GM21619 (cell line): Measurements from ENCODE around the gene MAGI2.

Experiments
- ATAC-seq: cut with Tn5 transposase; IDR thresholded peaks from one replicate; pipeline ENCODE4 v1.9.1; 2021; ENCODE audit not compliant: unreplicated experiment

The MAGI2 gene

DNA sequence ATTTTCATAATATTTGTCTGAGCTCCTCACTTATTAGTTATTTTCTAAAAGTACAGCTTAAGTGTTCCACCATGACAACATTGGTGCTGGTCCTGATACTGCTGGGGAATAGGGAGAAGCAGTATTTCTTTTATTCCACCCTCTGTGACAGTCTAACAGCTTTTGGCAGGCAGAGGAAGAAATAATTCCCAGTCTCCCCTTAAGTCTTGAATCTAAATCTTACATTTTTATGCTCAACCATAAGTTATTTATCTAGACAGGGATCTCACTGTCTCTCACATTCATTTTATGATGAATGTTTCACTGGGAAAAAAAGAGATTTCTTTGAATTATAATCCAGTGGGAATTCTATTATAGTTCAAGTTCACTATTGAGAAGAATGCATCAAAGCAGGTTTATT lies 71.5 kb downstream of the MAGI2 start:
- no peak for ATAC-seq

DNA sequence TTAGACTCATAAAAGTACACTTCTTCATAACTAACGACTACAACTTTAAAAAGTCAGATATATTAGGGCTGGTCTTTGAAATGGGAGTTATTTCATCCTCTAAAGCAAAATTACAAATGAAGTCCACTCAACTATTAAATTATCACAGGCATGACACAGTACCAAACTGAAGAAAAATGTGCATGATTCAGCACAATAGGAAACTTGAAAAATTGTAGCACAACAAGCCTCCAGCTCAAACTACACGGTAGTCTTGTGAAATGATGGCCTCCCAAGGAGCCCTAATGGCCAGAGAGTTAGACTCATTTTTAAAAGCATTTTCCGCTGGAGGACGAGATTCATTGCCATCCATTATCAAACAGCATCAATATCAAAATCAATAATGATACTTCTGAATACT lies 76.4 kb downstream of the MAGI2 start:
- no peak for ATAC-seq

DNA sequence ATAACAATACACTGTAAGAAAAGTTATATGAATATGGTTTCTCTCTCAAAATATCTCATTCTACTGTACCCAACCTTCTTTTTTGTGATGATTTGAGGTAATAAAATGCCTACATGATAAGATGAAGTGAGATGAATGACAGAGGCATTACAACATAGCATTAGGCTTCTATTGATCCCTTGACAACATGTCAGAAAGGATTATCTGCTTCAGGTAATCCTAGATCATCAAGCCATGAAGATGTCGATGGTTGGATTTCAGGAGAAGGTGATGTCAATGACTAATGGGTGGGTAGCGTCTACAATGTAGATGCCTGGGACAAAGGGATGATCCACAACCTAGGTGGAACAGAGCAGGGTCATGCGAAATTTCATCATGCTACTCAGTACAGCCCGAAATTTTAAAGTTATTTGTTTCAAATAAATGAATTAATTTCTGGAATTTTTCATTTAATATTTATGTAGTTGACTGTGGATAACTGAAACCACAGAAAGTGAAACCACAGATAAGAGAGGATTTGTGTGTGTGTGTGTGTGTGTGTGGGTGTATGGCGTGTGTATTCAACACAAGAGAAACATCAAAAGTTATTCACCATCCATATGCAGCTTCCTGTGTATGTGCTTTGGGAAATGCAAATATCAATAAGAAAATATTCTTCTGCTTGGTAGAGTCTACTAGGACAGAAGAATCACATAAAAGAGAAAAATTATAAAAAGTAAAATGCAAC lies 77.0 kb downstream of the MAGI2 start:
- no peak for ATAC-seq

DNA sequence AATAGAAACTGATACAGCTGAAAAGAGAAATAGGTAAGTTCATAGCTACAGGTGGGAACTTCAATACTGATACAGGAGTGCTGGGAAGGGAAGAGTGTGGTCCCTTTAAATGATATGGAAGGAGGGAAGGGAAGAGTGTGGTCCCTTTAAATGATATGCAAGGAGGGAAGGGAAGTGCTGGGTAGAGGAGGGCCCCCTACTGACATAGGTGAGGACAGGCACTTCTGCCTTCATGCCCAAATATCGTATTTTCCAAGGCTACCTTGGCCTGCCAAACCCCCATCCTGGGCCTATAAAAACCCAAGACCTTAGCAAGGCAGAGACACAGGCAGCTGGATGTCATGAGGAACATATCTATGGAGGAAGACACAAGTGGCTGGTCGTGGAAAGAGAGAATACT lies 92.3 kb downstream of the MAGI2 start:
- no peak for ATAC-seq

DNA sequence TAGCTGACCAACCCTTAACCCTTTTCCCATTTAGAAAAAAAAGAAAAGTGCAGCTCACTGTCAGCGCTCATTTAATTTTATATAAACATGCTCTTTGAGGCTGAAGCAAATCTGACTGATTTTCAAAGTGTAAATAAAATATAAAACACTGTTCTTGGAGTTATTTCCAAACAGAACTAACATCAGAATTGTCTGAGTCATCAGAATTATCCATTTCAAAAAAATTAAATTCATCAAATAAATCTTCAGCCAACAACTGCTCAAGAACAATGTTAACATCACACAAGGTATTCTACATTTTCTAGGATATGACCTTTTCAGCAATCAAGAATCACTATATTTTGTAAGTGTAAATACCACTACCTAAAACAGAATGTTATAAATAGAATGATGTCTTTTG lies 93.6 kb downstream of the MAGI2 start:
- no peak for ATAC-seq

DNA sequence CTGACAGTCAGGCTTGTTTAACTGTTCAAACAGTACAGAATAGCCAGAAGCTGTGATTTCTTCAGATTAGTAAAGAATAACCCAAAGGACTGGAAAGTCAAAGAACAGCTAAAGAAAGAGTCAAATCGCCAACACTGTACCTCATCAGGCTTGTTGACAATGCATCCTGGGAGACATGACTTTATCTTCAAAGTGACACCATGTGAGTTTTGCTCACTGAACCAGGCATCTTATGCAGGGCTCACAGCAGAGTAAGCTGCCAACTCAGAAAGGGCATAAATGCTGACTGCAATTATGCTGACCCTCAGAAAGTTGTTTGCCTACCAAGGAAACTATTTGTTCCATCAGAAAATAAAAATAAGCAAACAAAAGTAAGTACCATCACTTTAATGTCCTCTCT lies 96.4 kb downstream of the MAGI2 start:
- no peak for ATAC-seq

DNA sequence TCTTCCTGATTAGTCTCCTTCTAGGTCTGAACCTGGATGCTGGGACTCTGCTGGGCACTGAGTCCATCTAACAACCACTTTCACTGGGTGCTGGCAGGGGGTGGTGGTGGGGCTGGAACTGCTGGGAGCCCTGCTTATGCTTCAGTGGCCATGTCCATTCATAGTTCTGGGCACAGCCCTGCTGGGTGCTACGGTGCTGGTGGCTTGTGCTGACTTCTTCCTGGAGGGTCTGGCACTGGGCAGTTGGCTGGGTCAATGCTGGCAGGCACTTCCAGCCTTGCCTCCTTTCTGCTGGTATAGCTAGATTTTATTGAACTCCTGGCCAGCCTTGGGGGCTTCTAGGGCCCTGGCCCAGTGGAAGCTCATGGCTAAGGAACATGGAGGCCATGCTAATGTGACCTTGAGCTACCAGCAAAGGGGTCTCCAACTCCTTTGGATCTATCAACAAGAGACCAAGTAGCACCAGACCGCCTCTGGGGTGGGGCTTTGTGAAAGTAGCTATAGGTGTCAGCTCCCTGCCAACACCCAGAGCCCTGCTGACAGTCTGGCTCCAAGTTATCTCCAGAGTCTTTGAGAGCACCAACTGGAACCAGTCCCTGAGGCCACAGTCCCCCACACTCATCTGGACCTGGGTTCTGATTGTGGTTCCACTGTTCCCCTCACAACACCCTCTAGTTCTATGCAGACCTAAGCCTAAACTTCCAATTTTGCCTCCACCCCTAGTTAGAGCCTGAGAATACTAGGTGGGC lies 99.6 kb downstream of the MAGI2 start:
- no peak for ATAC-seq

DNA sequence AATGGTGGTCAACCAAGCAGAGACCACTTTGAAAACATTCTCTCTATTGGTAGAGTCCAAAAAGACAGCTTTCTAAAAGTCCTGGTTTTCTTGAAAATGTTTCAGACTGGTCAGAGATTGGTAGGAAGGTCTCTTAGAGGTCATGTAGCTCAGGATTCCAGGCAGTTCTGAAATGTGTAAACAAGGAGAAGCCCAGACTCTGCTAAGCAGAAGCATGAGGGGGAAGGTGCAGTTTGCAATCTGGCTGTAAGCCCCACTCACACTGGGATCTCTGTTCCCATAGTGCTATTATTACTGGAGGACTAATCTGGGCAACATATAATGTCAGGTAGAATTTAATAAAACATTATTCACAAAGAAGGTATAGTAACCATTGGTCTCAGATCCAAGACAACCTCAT lies 101.1 kb downstream of the MAGI2 start:
- ATAC-seq, result no peak

DNA sequence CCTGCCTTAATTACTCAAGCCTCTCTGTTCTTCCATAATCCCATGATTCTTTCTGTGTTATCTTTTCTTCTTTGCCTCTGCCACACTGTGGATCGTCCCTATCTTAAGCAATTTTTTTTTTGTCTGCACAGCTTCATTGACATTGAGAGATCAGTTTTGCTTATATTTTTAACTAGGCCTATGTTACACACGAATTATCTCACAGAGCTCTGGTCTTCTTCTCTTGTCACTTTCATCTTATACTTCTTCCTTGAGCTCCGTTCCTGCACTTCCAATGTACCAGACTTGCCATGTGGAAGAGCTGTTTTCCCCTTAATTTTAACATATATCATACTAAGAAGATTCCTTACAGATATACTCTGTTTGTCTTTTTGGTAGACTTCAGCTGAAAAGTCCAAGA lies 106.1 kb downstream of the MAGI2 start:
- ATAC-seq, result no peak

DNA sequence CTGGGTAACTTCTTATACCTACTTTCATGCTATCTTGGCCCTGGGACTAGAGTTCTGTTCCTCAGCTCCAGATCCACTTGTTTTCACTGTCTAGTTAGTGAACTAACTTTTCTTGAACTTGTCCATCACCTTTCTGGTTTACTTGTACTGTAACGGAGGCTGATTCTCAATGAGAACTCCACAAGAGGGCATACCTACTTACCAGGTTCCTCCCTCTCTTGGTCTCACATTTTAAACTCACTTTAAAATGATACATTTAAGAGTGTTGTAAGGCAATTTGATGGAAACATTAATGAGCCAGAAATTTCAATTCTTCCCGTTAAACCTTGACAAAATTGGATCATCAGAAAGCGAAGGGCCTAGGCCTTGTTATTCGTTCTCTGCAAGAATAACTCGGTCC lies 111.6 kb downstream of the MAGI2 start:
- no peak for ATAC-seq

DNA sequence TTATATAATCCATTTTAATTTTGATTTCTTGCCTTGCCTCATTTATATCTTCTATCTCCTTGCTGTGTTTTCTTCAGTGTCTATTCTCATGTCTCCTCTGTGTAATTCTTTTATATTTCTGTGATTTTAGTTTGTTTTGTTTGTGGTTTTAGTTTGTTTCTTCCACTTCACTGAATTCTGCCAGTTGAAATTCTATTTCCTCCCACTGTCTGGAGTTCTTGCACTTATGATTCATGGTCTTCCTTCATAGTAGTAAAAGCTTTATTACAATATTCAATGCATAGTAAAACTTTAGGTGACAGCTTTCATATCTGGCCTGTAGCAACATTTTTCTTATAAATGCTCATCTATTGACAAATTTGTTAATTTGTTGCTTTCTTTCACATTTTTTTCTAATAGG lies 113.3 kb downstream of the MAGI2 start:
- ATAC-seq, result no peak

DNA sequence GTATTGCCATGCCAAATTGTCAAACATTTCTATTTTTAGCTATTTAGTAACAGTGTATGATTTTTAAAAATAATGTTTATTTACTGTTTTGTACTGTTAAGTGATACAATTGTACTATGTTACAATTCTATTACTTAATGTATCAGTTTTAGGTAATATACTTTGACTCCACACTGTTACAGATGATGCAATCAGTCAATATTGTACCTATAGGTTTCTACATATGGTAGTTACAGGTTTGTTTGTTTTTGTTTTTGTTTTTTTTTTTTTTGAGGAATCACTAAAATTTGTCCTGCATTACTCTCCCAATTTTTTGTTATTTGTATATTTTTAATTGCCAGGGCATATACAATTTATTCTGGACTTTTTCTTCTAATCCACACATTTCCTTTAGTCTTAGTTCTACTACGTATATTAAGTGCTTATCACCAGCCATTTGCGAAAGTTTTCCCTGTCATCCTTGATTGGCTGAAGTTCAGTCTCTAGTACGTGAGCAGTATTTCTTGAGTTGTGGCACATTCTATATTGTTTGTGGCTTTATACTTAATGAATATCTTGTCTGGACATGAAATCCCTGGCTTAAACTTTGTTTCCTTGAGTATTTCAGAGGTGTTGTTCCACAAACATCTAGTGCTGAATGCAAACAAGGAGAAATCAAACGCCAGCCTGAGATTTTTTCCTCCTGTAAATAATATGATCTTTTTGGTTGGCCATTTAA lies 114.1 kb downstream of the MAGI2 start:
- ATAC-seq, result no peak

DNA sequence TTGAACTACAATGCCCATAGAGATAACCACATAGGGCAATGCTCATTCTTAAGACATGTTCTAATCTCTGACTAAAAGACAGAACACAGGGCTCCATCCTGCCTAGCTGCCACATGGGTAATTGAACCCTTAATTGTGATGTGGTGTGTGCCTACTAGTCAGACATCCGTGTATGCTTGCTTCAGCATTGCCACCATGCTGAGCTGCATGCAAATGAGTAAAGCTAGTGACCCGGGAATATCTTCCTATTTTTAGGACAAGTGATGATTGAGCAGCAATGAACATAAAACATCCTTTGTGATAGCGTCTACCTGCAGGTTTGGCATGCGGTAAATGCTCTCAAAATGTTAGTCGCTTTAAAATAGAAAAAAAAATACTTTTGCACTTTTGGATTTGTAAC lies 115.8 kb downstream of the MAGI2 start:
- no peak for ATAC-seq

DNA sequence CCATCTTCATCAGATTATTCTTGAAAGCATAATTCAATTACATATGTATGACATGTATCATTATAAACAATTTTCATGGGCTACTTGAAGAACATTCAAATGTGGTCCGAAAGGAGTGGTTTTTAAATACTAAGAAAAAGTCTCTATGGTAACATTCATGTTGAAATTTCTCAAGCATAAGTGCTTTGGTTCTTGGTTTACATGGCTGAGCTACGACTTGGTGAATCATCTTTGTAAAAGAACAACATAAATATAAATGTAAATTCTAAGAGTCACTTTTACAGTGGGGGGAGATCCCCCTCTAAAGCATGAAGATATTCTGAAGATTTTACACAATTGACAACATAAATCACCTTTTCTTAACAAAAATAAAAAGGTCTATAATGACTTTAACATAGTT lies 118.6 kb downstream of the MAGI2 start:
- no peak for ATAC-seq

DNA sequence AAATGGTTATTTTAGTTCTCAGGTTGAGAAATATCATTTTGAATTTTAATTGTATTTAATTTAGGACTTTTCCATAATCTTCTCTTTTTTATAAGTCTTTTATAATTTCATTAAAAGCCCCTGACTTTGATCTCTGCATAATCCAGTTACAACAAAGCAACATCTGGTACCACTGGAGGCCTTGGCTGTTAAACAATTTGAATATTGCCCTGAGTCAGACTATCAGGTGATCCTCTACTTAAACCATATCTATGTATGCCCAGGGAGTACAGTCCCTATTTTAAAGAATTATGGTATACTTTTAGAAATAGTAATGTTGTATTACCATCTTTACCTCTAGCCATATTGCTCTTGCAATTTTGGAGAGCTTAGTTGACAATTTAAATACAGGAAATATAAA lies 119.1 kb downstream of the MAGI2 start:
- ATAC-seq, result no peak

DNA sequence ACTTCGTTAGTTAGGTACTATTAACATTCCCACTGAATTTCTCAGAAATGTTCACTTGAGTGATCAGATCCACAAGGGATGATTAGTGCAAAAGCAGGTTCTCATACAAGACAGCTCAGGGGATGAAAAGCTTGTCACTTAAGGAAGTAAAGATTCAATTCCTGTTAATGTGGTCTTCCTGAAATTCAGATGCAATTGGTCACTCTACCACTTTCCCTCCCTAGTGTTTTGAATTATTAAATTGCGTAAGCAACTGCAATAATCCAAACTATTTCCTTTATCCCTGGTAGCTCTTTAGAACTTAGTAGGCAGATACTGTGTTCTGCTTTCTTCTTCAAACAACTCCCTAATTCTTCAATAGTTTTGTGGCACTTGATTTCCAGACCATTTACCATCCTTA lies 121.4 kb downstream of the MAGI2 start:
- ATAC-seq, result no peak

DNA sequence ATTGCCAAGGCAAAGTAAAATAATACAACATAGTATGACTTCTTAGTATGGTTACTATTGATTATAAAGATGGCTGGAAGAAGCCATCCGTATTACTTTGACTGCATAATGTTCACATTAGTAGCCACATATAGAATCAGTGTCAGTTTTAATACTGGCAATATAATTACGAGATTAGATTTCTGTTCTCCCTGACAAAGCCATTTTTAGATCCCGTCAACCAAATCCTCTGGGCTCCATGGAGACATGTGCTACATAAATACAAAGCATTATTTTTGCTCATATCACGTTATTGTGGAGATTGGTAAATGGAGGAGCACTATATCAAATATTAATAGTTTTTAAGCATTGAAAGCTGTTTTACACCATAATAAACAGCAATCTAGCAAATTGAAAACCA lies 124.0 kb downstream of the MAGI2 start:
- ATAC-seq, result no peak

DNA sequence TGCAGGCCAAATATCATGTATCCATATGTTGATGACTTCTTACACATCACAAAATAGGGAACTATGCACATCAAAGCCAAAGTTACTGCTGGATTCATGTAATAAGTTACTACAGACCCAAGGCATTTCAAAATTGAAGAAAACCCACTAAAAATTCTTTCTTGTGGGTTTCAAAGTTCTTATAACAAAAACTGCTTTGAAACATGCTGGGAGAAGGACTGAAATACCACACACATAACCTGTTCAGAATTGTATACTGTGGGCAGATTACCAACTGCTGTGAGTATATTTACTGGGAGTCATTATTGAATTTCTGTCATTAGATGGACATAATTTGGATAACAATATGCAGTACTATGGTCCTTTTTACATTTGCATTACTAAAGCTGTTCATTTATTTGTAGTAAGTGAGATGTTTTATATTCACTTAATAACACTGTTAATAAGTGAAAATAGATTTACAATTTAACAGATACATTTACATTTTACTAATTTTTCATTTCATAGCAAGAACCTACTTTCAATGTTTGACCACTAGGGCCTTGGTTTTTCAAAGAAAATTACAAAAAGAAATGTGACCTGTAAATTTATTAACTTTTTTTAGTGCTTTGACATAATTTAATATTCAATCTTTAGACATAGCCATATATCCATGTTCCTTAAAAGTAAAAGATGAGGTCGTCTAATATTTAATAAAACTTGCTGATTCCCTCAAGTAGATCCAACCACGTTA lies 132.6 kb downstream of the MAGI2 start:
- no peak for ATAC-seq

DNA sequence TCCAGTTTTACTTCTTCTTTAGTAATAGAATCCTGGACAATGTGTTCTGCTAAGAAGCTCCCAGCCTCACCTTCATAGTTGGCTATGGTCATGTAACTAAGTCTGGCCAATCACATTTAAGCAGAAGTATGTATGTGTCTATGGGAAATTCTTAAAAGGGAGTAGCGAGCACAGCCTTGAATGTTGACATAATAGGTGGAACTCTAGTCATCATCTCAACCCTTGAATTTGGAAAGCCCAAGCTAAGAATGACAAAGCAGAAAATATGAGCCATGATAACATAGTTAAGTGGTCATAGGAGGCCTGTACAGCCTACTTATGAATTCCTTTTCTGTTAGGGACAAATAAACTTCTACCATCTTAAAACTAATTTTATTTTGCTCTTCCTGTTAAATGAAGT lies 134.1 kb downstream of the MAGI2 start:
- no peak for ATAC-seq

DNA sequence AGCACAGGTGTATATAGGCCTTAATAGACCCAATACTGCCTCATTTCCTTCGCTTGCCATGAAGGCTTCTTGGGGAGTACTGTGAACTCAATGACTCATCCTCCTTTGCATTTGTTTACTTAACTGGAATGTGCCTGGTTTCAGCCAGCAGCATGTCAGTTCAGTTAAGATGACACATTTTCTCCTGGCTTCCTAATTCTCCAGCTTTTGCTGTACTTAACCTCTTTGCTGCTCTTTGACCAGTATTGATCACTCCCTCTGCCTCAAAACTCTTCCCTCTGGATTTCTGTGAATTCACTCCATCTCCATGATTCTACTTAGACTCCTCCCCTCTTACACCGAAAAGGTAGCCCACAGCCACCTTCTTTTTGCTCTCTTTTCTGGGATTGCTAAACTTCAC lies 135.7 kb downstream of the MAGI2 start:
- ATAC-seq, result no peak

DNA sequence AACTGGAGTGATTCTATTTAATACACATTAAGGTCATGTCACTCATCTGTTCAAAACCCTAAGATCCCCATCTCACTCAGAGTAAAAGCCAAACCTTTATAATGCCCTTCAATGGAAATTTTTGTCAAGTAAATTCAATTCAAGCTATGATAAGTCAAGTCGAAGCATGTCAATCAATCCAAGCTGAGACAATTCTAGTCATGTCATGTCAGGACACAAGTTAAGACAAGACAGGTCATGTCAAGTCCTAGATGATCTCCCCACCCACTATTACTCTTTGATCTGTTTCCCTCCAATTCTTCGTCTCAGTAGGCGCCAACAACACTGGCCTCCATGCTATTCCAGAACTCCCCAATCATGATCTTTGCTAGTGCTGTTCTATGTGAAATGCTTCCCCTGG lies 141.4 kb downstream of the MAGI2 start:
- no peak for ATAC-seq

DNA sequence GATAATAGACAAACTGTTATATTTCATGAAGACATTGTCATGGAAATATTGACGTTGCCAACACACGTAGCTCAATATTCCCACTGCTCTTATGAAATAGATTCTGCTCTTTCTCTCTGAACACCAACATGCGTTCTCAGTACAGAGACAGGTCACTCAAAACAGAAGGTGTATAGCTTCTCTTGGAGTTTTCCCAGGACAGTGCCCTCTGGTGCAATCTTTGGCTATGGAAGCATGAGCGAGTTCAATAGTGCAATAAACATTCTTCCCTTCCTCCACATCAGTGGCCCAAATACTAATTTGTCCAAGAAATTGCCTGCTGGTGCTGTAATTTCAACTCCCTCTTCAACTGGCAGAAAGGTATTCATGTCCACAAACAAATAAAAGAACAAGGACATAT lies 145.3 kb downstream of the MAGI2 start:
- no peak for ATAC-seq
